HCT116 (cell line): ENCODE data around the gene PDCD2L. TPM values are rescaled to one million over a fixed set of nuclear protein-coding genes. Genes with fewer than 3 reads are reported as not detected.

Experiments used
- ATAC-seq: fragments of 200-7000 bp; cut with Tn5 transposase; 2 replicates; pipeline ENCODE4 v1.9.1; 2020; ENCODE audit warnings: mild to moderate bottlenecking, moderate library complexity
- BruUV-seq: library from RNA; stranded (reverse); fragments of 400-500 nt; replicated peaks from 2 replicates; lab custom pipeline; 2021; lab: Mats Ljungman, UMichigan
- CTCF ChIA-PET: fragments of 300-600 bp; sonication (Branson Sonifier 250); formaldehyde crosslinking; loops from one replicate; lab custom pipeline; 2021; ENCODE audit warnings: antibody characterized with exemption; lab: Charles Lee
- POLR2A ChIA-PET: fragments of 300-600, 350-600 bp; sonication (Branson Sonifier 250); formaldehyde crosslinking; loops from one replicate; lab custom pipeline; 2021; ENCODE audit warnings: antibody characterized with exemption; lab: Charles Lee
- RAD21 ChIA-PET, 2 experiments: fragments of 300-600 bp; sonication (Branson Sonifier 250); formaldehyde crosslinking; loops; one replicate each; lab custom pipeline; 2023; ENCODE audit warnings: low total read pairs in 2 of 2; ENCODE audit not compliant: uncharacterized antibody in 2 of 2, unreplicated experiment in 2 of 2, low non-redundant PET in 1 of 2; lab: Charles Lee
- DNase-seq: peaks from one replicate; pipeline ENCODE4 v3.0.0-alpha.2; 2010; ENCODE audit warnings: low read depth, low spot score
- H2AFZ ChIP-seq: fragments of 200-600 bp; shearing (Covaris generic), sonication (generic); 2 replicates; pipeline ENCODE4 v1.6.1; 2017; ENCODE audit warnings: low read depth, mixed run types, mixed read lengths, antibody characterized with exemption, low read length; ENCODE audit not compliant: poor library complexity, severe bottlenecking
- H3K27ac ChIP-seq: 2 replicates; pipeline ENCODE4 v1.5.1; 2012; ENCODE audit warnings: low read depth, low read length
- H3K27me3 ChIP-seq: fragments of 200-600 bp; sonication (generic); 2 replicates; pipeline ENCODE4 v1.6.1; 2016; ENCODE audit warnings: mixed run types, low read length, mixed read lengths; ENCODE audit not compliant: insufficient read depth
- H3K36me3 ChIP-seq, 2 experiments: fragments of 200-500 bp in 1 of 2; fragments of 200-600 bp in 1 of 2; sonication (Bioruptor generic) in 1 of 2; sonication (generic) in 1 of 2; 2 replicates each; pipeline versions ENCODE4 v1.5.1 to v1.6.1; 2014 to 2016; ENCODE audit warnings: low read length in 2 of 2, inconsistent platforms in 1 of 2, mixed read lengths in 1 of 2, mixed run types in 1 of 2; ENCODE audit not compliant: insufficient read depth in 2 of 2, control insufficient read depth in 1 of 2
- H3K4me1 ChIP-seq, 2 experiments: fragments of 200-600 bp in 1 of 2; sonication (generic) in 1 of 2; 2 replicates each; pipeline versions ENCODE4 v1.5.1 to v1.6.1; 2012 to 2017; ENCODE audit warnings: low read length in 2 of 2, inconsistent platforms in 1 of 2, mild to moderate bottlenecking in 1 of 2, mixed read lengths in 1 of 2, mixed run types in 1 of 2, moderate library complexity in 1 of 2; ENCODE audit not compliant: insufficient read depth in 2 of 2, control insufficient read depth in 1 of 2
- H3K4me2 ChIP-seq: fragments of 200-600 bp; sonication (generic); 2 replicates; pipeline ENCODE4 v1.6.1; 2017; ENCODE audit warnings: mixed run types, low read length, mixed read lengths
- H3K4me3 ChIP-seq, 2 experiments: fragments of 200-600 bp in 1 of 2; sonication (generic) in 1 of 2; replicated peaks in 1 of 2; 2 replicates each; pipeline ENCODE4 v1.5.1; 2011 to 2016; ENCODE audit warnings: low read length in 2 of 2, control low read depth in 1 of 2, low read depth in 1 of 2, mild to moderate bottlenecking in 1 of 2, mixed read lengths in 1 of 2, mixed run types in 1 of 2
- H3K79me2 ChIP-seq: fragments of 200-600 bp; sonication (generic); 2 replicates; pipeline ENCODE4 v1.6.1; 2017; ENCODE audit warnings: mild to moderate bottlenecking, mixed run types, low read length, moderate library complexity, mixed read lengths; ENCODE audit not compliant: insufficient read depth
- H3K9ac ChIP-seq: fragments of 200-600 bp; sonication (generic); 2 replicates; pipeline ENCODE4 v1.6.1; 2016; ENCODE audit warnings: low read length, mixed read lengths
- H3K9me2 ChIP-seq: fragments of 200-600 bp; sonication (generic), shearing (Covaris generic); 2 replicates; pipeline ENCODE4 v1.6.1; 2017; ENCODE audit warnings: mixed run types, mild to moderate bottlenecking, moderate library complexity; ENCODE audit not compliant: insufficient read depth
- H3K9me3 ChIP-seq, 2 experiments: fragments of 200-500 bp in 1 of 2; fragments of 200-600 bp in 1 of 2; sonication (Bioruptor generic) in 1 of 2; sonication (generic) in 1 of 2; 2 replicates each; pipeline ENCODE4 v1.6.1; 2014 to 2017; ENCODE audit warnings: low read length in 2 of 2, mixed read lengths in 2 of 2, inconsistent platforms in 1 of 2, low read depth in 1 of 2, mild to moderate bottlenecking in 1 of 2, mixed run types in 1 of 2, moderate library complexity in 1 of 2; ENCODE audit not compliant: control insufficient read depth in 1 of 2, insufficient read depth in 1 of 2
- H4K20me1 ChIP-seq: fragments of 200-600 bp; sonication (generic), shearing (Covaris generic); 2 replicates; pipeline ENCODE4 v1.6.1; 2017; ENCODE audit warnings: mixed run types, mild to moderate bottlenecking, moderate library complexity; ENCODE audit not compliant: insufficient read depth
- CBX3 ChIP-seq: IDR thresholded peaks from 2 replicates; pipeline ENCODE4 v1.6.1; 2012; ENCODE audit warnings: low read depth
- CEBPB ChIP-seq: IDR thresholded peaks from 2 replicates; pipeline ENCODE4 v1.6.1; 2012; ENCODE audit warnings: low read depth
- EZH2 ChIP-seq: fragments of 200-600 bp; sonication (generic); IDR thresholded peaks from 2 replicates; pipeline ENCODE4 v1.6.1; 2017; ENCODE audit warnings: antibody characterized with exemption, mixed run types
- EZH2phosphoT487 ChIP-seq: fragments of 200-600 bp; IDR thresholded peaks from 2 replicates; pipeline ENCODE4 v1.6.1; 2018; ENCODE audit warnings: antibody characterized with exemption, borderline replicate concordance
- MAX ChIP-seq: IDR thresholded peaks from 2 replicates; pipeline ENCODE4 v1.6.1; 2012
- POLR2A ChIP-seq: IDR thresholded peaks from 2 replicates; pipeline ENCODE4 v1.7.0; 2011; ENCODE audit warnings: borderline replicate concordance; ENCODE audit not compliant: insufficient read depth, insufficient read length; ENCODE audit errors: extremely low read depth
- POLR2AphosphoS5 ChIP-seq: IDR thresholded peaks from 2 replicates; pipeline ENCODE4 v1.6.1; 2011; ENCODE audit warnings: mild to moderate bottlenecking, low read depth, low read length, moderate library complexity
- RAD21 ChIP-seq: IDR thresholded peaks from 2 replicates; pipeline ENCODE4 v1.6.1; 2012; ENCODE audit warnings: low read depth, mild to moderate bottlenecking
- SP1 ChIP-seq: IDR thresholded peaks from 2 replicates; pipeline ENCODE4 v1.6.1; 2012; ENCODE audit warnings: low read depth
- SRF ChIP-seq: IDR thresholded peaks from 2 replicates; pipeline ENCODE4 v1.6.1; 2012; ENCODE audit warnings: low read depth
- ZFX ChIP-seq: fragments of 450-650 bp; IDR thresholded peaks from 2 replicates; pipeline ENCODE4 v1.6.1; 2017
- intact Hi-C: fragments of 100-400 bp; cut with micrococcal nuclease; formaldehyde crosslinking; loops from 2 replicates; pipeline ENCODE4 v1.10.0; 2022
- total RNA-seq: library from RNA; stranded (reverse); gene quantifications from one replicate; pipeline ENCODE4 v1.2.1, GENCODE V29; 2021; ENCODE audit not compliant: unreplicated experiment
- TF ChIP-seq, protein P1 (sequence below): IDR thresholded peaks from 2 replicates; pipeline ENCODE4 v1.6.1; 2011; ENCODE audit warnings: mild to moderate bottlenecking, low read length, moderate library complexity; ENCODE audit not compliant: insufficient replicate concordance; ENCODE audit errors: extremely low read depth
- TF ChIP-seq, protein P2 (sequence below): IDR thresholded peaks from 2 replicates; pipeline ENCODE4 v1.6.1; 2012; ENCODE audit warnings: low read depth
- TF ChIP-seq, protein P3 (sequence below): IDR thresholded peaks from 2 replicates; pipeline ENCODE4 v1.6.1; 2012
- TF ChIP-seq, protein P4 (sequence below), 3 experiments: fragments of 200-600 bp in 1 of 3; sonication (generic) in 1 of 3; IDR thresholded peaks in 2 of 3; conservative IDR thresholded peaks in 1 of 3; 2 replicates each; pipeline ENCODE4 v1.5.1; 2012 to 2017; ENCODE audit warnings: low read depth in 2 of 3, low read length in 2 of 3, antibody characterized with exemption in 1 of 3, borderline replicate concordance in 1 of 3, control low read depth in 1 of 3, mild to moderate bottlenecking in 1 of 3, mixed read lengths in 1 of 3, mixed run types in 1 of 3, moderate library complexity in 1 of 3; ENCODE audit not compliant: insufficient read depth in 1 of 3

PDCD2L gene
- total RNA-seq, 1 experiment from 2014 or later = 30.0 TPM

GRCh38 chr19:34370117-34370516 is 34.1 kb upstream of the PDCD2L start:
- no TSS peak for BruUV-seq
- intact Hi-C loops = no loop called here
- H3K27ac ChIP-seq = no peak overlapping the region; the same call in 1 of the 2 replicates
- H2AFZ ChIP-seq = no peak overlapping the region
- no peak for DNase-seq
- H3K4me1 ChIP-seq = peaks cover 7 to 13% of the 10 kb centered on the region in 2 experiments; a peak in 3 of 4 replicates
- ChIA-PET CTCF (no interaction called here), POLR2A (no interaction called here), RAD21 (no interaction called here)
- TF ChIP-seq EZH2phosphoT487 (no peak), MAX (no peak), CEBPB (no peak), POLR2A (no peak), CBX3 (no peak), SRF (no peak), SP1 (no peak), ZFX (no peak), POLR2AphosphoS5 (no peak), EZH2 (no peak), RAD21 (no peak)
- TF ChIP-seq, protein P1, sequence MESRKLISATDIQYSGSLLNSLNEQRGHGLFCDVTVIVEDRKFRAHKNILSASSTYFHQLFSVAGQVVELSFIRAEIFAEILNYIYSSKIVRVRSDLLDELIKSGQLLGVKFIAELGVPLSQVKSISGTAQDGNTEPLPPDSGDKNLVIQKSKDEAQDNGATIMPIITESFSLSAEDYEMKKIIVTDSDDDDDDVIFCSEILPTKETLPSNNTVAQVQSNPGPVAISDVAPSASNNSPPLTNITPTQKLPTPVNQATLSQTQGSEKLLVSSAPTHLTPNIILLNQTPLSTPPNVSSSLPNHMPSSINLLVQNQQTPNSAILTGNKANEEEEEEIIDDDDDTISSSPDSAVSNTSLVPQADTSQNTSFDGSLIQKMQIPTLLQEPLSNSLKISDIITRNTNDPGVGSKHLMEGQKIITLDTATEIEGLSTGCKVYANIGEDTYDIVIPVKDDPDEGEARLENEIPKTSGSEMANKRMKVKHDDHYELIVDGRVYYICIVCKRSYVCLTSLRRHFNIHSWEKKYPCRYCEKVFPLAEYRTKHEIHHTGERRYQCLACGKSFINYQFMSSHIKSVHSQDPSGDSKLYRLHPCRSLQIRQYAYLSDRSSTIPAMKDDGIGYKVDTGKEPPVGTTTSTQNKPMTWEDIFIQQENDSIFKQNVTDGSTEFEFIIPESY = no peak
- TF ChIP-seq, protein P2, sequence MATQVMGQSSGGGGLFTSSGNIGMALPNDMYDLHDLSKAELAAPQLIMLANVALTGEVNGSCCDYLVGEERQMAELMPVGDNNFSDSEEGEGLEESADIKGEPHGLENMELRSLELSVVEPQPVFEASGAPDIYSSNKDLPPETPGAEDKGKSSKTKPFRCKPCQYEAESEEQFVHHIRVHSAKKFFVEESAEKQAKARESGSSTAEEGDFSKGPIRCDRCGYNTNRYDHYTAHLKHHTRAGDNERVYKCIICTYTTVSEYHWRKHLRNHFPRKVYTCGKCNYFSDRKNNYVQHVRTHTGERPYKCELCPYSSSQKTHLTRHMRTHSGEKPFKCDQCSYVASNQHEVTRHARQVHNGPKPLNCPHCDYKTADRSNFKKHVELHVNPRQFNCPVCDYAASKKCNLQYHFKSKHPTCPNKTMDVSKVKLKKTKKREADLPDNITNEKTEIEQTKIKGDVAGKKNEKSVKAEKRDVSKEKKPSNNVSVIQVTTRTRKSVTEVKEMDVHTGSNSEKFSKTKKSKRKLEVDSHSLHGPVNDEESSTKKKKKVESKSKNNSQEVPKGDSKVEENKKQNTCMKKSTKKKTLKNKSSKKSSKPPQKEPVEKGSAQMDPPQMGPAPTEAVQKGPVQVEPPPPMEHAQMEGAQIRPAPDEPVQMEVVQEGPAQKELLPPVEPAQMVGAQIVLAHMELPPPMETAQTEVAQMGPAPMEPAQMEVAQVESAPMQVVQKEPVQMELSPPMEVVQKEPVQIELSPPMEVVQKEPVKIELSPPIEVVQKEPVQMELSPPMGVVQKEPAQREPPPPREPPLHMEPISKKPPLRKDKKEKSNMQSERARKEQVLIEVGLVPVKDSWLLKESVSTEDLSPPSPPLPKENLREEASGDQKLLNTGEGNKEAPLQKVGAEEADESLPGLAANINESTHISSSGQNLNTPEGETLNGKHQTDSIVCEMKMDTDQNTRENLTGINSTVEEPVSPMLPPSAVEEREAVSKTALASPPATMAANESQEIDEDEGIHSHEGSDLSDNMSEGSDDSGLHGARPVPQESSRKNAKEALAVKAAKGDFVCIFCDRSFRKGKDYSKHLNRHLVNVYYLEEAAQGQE = no peak
- TF ChIP-seq, protein P3, sequence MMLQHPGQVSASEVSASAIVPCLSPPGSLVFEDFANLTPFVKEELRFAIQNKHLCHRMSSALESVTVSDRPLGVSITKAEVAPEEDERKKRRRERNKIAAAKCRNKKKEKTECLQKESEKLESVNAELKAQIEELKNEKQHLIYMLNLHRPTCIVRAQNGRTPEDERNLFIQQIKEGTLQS = no peak
- TF ChIP-seq, protein P4, sequence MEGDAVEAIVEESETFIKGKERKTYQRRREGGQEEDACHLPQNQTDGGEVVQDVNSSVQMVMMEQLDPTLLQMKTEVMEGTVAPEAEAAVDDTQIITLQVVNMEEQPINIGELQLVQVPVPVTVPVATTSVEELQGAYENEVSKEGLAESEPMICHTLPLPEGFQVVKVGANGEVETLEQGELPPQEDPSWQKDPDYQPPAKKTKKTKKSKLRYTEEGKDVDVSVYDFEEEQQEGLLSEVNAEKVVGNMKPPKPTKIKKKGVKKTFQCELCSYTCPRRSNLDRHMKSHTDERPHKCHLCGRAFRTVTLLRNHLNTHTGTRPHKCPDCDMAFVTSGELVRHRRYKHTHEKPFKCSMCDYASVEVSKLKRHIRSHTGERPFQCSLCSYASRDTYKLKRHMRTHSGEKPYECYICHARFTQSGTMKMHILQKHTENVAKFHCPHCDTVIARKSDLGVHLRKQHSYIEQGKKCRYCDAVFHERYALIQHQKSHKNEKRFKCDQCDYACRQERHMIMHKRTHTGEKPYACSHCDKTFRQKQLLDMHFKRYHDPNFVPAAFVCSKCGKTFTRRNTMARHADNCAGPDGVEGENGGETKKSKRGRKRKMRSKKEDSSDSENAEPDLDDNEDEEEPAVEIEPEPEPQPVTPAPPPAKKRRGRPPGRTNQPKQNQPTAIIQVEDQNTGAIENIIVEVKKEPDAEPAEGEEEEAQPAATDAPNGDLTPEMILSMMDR (IDR thresholded peaks at IDR 0.05 in 2 of 3, conservative IDR thresholded peaks at IDR 0.05 in 1 of 3; ENCODE audit: borderline replicate concordance in 1 of 3, insufficient read depth in 1 of 3, low read depth in 2 of 3, low read length in 2 of 3) = no peak
- H3K9me3 ChIP-seq = no peaks in the 10 kb centered on the region
- H3K4me3 ChIP-seq = no peak overlapping the region
- ATAC-seq = no peak
- H3K9me2 ChIP-seq = no peaks in the 10 kb centered on the region
- H3K9ac ChIP-seq = no peak overlapping the region
- H3K79me2 ChIP-seq = peaks cover 95% of the 10 kb centered on the region
- 0 out of 2 replicates have a peak, but pooled peaks cover 9% of the 10 kb centered on the region for H4K20me1 ChIP-seq
- H3K4me2 ChIP-seq = no peak overlapping the region
- H3K36me3 ChIP-seq = peaks cover 56 to 64% of the 10 kb centered on the region in 2 experiments
- H3K27me3 ChIP-seq = no peaks in the 10 kb centered on the region
